ENCODE data around the gene BET1.

BET1 gene

DNA sequence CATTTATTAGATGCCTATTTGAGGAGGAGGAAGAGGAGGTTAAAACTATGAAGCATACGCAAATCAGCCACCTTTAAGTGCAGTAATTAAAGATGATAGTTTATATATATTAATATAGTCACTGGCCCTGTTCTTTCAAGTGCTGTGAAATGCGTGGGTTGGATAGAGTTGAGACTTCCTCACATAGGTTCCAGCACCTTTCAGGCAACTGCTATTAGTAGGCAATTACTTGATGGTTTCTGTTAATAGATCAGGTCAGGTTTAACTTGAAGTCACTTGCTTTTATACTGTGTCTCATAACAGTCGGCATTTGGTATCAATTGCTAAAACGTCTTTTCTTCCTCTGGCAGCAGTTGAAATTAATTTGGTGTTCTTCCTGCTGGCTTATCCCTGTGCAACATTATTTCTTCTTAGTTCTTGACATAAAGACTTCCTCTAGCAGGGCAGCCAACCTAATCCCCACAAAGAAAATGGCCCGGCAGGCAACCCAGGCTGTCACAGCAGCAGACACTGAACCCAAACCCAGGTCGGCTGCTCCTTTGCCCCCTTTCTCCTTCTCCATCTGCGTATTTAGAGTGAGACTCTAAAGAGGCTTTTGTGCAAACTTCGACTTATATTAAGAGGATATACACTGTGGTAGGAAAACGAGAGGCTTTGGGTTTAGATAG, 35.3 kb upstream of the BET1 start:
- no peaks in the 10 kb centered on the region for H3K79me2 ChIP-seq (ENCODE audit: insufficient read depth, low read depth)
- H3K4me2 ChIP-seq: no peak overlapping the region
- no peak overlapping the region for H2AFZ ChIP-seq (ENCODE audit: low read depth)
- no peak for TF ChIP-seq CTCF (conservative IDR thresholded peaks at IDR 0.05; ENCODE audit: low read depth, low read length)
- H3K27ac ChIP-seq: no peak overlapping the region
- no peak overlapping the region for H3K4me3 ChIP-seq (IDR thresholded peaks at IDR 0.05; ENCODE audit: insufficient read depth, low read depth, low read length)
- no peaks in the 10 kb centered on the region for H3K36me3 ChIP-seq (ENCODE audit: insufficient read depth)
- no peaks in the 10 kb centered on the region for H3K4me1 ChIP-seq (ENCODE audit: low read depth, poor library complexity, severe bottlenecking)
- H3K27me3 ChIP-seq (ENCODE audit: insufficient read depth, low read depth): no peaks in the 10 kb centered on the region
- H3K9ac ChIP-seq: no peak overlapping the region
- H4K20me1 ChIP-seq (ENCODE audit: insufficient read depth): no peaks in the 10 kb centered on the region

- Histone ChIP-seq H3K36me3 (ENCODE audit: insufficient read depth) (no peaks in the 10 kb centered on the region), H3K79me2 (ENCODE audit: insufficient read depth, low read depth) (no peaks in the 10 kb centered on the region), H3K27me3 (ENCODE audit: insufficient read depth, low read depth) (no peaks in the 10 kb centered on the region), H3K4me1 (ENCODE audit: low read depth, poor library complexity, severe bottlenecking) (no peaks in the 10 kb centered on the region), H3K4me2 (no peak overlapping the region), H2AFZ (ENCODE audit: low read depth) (no peak overlapping the region), H4K20me1 (ENCODE audit: insufficient read depth) (no peaks in the 10 kb centered on the region), H3K4me3 (IDR thresholded peaks at IDR 0.05; ENCODE audit: insufficient read depth, low read depth, low read length) (no peak overlapping the region), H3K9ac (no peak overlapping the region), H3K27ac (no peak overlapping the region)
- TF ChIP-seq CTCF (conservative IDR thresholded peaks at IDR 0.05; ENCODE audit: low read depth, low read length): no peak
These were observed 27.7 kb upstream of the BET1 start for GRCh38 chr7:94031865-94032264.

- TF ChIP-seq CTCF (conservative IDR thresholded peaks at IDR 0.05; ENCODE audit: low read depth, low read length): no peak
These were observed 26.5 kb upstream of the BET1 start for GRCh38 chr7:94030634-94031033.

DNA sequence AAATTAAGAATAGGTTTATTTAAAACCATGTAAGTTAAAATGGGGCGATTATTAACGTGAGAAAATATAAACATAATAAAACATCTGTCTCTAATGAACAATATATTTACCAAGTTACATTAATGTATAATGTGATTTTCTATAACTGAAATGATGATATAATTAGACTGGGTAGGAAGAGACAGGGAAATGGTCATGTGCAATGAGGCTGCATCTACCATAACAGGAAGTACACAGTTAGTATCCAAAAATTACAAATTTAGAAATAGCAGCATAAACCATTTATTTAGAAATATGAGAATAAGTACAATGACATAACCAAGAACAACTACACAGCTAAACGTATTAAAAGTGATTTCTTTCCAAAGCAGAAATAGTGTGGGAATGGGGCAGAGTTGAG, 25.8 kb upstream of the BET1 start:
- no peak overlapping the region for H3K9ac ChIP-seq
- H2AFZ ChIP-seq (ENCODE audit: low read depth): no peak overlapping the region
- no peaks in the 10 kb centered on the region for H3K27me3 ChIP-seq (ENCODE audit: insufficient read depth, low read depth)
- H3K4me1 ChIP-seq (ENCODE audit: low read depth, poor library complexity, severe bottlenecking): no peaks in the 10 kb centered on the region
- no peak overlapping the region for H3K4me3 ChIP-seq (IDR thresholded peaks at IDR 0.05; ENCODE audit: insufficient read depth, low read depth, low read length)
- H3K79me2 ChIP-seq (ENCODE audit: insufficient read depth, low read depth): no peaks in the 10 kb centered on the region
- H3K27ac ChIP-seq: no peak overlapping the region
- no peaks in the 10 kb centered on the region for H4K20me1 ChIP-seq (ENCODE audit: insufficient read depth)
- no peaks in the 10 kb centered on the region for H3K36me3 ChIP-seq (ENCODE audit: insufficient read depth)
- TF ChIP-seq CTCF (conservative IDR thresholded peaks at IDR 0.05; ENCODE audit: low read depth, low read length): no peak
- no peak overlapping the region for H3K4me2 ChIP-seq

More at GRCh38 chr7:94030634-94031033, 26.5 kb upstream of the BET1 start:
- Histone ChIP-seq H3K4me3 (IDR thresholded peaks at IDR 0.05; ENCODE audit: insufficient read depth, low read depth, low read length) (no peak overlapping the region), H3K79me2 (ENCODE audit: insufficient read depth, low read depth) (no peaks in the 10 kb centered on the region), H3K27ac (no peak overlapping the region), H2AFZ (ENCODE audit: low read depth) (no peak overlapping the region), H3K9ac (no peak overlapping the region), H3K27me3 (ENCODE audit: insufficient read depth, low read depth) (no peaks in the 10 kb centered on the region), H4K20me1 (ENCODE audit: insufficient read depth) (no peaks in the 10 kb centered on the region), H3K36me3 (ENCODE audit: insufficient read depth) (no peaks in the 10 kb centered on the region), H3K4me1 (ENCODE audit: low read depth, poor library complexity, severe bottlenecking) (no peaks in the 10 kb centered on the region), H3K4me2 (no peak overlapping the region)

Data from KMS-11 (cell line).